Vagina (tissue), 2 donors: ENCODE results near the gene CAPN2.

Experiments
- POLR2AphosphoS5 ChIP-seq, 2 donors: sonication (generic); formaldehyde crosslinking; IDR thresholded peaks; one replicate each; pipeline ENCODE4 v1.9.0; 2017; ENCODE audit warnings: antibody characterized with exemption in 2 of 2, mild to moderate bottlenecking in 2 of 2, low read depth in 1 of 2; ENCODE audit not compliant: insufficient read depth in 1 of 2
- TF ChIP-seq, protein P1 (sequence below), 3 experiments: fragments of 450-650 bp in 2 of 3; fragments of 200-600 bp in 1 of 3; sonication (generic) in 1 of 3; IDR thresholded peaks; one replicate each; pipeline ENCODE4 v1.5.1; 2017 to 2019; ENCODE audit warnings: antibody characterized with exemption in 3 of 3, mild to moderate bottlenecking in 2 of 3, moderate library complexity in 2 of 3

DNA sequence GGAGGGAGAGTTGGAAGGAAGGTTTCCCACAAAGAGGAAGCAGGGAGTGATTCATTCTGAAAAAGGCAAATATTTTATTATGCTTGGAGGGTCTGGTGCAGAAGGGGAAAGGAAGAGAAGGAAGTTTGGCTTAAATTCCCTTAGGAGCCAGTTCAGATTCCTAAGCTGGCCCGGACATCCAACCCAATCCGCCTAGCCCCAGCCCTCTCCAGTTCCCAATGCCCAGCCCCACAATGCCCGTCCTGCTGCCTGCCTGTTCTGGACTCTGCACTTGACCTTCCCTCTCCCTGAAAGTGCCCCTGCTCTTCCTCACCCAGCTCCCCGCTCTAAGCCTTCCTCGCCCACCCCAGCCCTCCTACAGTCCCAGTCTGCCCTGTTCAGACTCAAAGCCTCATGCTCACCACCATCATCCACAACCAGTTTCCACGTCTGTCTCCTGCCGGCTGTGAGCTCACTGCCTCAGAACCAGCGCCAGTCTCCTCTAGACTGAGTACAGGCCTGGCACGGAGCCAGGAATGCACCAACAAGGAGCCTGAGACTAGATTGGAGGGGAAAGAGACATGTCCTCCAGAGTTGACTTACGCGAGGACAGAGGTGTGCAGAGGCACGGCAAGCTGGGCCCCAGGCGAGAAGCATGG lies 18.9 kb downstream of the CAPN2 start:
- TF ChIP-seq POLR2AphosphoS5 (IDR thresholded peaks at IDR 0.05; ENCODE audit: insufficient read depth in 1 of 2, low read depth in 1 of 2): no peak
- TF ChIP-seq, protein P1, sequence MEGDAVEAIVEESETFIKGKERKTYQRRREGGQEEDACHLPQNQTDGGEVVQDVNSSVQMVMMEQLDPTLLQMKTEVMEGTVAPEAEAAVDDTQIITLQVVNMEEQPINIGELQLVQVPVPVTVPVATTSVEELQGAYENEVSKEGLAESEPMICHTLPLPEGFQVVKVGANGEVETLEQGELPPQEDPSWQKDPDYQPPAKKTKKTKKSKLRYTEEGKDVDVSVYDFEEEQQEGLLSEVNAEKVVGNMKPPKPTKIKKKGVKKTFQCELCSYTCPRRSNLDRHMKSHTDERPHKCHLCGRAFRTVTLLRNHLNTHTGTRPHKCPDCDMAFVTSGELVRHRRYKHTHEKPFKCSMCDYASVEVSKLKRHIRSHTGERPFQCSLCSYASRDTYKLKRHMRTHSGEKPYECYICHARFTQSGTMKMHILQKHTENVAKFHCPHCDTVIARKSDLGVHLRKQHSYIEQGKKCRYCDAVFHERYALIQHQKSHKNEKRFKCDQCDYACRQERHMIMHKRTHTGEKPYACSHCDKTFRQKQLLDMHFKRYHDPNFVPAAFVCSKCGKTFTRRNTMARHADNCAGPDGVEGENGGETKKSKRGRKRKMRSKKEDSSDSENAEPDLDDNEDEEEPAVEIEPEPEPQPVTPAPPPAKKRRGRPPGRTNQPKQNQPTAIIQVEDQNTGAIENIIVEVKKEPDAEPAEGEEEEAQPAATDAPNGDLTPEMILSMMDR (IDR thresholded peaks at IDR 0.05): no peak
